Astrocyte of the cerebellum (primary cell): ENCODE measurements around the gene FAM131A.

ENCODE experiments used
- DNase-seq: peaks from one replicate; pipeline ENCODE4 v3.0.0-alpha.2; 2011; ENCODE audit warnings: low read depth
- H3K4me3 ChIP-seq: 2 replicates; pipeline ENCODE4 v1.5.1; 2011; ENCODE audit warnings: mild to moderate bottlenecking, low read depth, low read length, moderate library complexity
- in situ Hi-C: cut with HindIII; loops from 2 replicates; pipeline ENCODE4 v1.10.0; 2017; ENCODE audit warnings: low sequenced_read_pairs
- TF ChIP-seq, protein P1 (sequence below): IDR thresholded peaks from 2 replicates; pipeline ENCODE4 v1.5.1; 2012; ENCODE audit warnings: low read length, low read depth, moderate library complexity, mild to moderate bottlenecking; ENCODE audit errors: missing control alignments

Gene FAM131A

DNA sequence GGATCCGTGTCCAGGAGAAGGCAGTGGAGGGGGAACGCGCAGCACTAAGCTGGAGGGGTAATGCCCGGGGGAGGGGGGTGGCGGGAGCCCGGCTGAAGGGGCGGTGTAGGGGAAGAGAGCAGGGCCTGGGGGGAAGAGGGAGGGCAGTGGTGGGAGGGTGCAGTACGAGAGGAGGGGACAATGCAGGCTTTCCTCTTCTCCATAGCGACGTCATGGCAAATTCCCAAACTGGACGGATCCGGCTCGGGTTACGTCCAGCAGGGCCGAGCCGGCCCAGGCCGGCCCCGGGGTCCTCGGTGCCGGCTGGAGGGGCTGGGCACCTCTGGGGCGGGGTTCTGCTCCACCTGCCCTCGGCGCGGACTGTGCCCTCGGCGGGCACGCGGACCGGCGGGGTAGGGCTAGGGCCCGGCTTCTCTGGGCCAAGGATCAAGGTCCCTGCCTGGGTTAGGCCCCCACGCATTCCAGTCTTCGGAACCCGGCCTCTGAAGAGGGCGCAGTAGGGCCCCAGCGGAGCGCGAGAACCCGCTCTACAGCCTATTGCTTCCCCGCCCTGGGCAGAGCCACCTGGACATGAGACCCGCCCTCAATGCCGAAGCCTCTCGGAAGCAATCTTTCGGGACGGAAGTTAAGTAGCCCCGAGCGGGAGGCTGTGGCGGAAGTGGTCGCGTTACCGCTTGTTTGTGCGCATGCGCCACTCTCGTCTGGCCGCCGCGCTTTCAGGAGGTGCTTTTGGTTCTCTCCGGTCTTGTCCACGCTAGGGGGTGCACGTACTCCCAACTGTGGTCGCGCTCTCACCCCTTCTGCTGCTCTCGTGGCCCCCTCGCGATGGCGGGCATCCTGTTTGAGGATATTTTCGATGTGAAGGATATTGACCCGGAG, 25.5 kb downstream of the FAM131A start:
- peak; percentile 95 for DNase-seq
- in situ Hi-C loops = no loop called here
- TF ChIP-seq, protein P1, sequence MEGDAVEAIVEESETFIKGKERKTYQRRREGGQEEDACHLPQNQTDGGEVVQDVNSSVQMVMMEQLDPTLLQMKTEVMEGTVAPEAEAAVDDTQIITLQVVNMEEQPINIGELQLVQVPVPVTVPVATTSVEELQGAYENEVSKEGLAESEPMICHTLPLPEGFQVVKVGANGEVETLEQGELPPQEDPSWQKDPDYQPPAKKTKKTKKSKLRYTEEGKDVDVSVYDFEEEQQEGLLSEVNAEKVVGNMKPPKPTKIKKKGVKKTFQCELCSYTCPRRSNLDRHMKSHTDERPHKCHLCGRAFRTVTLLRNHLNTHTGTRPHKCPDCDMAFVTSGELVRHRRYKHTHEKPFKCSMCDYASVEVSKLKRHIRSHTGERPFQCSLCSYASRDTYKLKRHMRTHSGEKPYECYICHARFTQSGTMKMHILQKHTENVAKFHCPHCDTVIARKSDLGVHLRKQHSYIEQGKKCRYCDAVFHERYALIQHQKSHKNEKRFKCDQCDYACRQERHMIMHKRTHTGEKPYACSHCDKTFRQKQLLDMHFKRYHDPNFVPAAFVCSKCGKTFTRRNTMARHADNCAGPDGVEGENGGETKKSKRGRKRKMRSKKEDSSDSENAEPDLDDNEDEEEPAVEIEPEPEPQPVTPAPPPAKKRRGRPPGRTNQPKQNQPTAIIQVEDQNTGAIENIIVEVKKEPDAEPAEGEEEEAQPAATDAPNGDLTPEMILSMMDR = peak; percentile 56
- peak overlapping the region; percentile 76 for H3K4me3 ChIP-seq

- in situ Hi-C loops = loop anchor here (5.0 kb wide), 1 partner anchor 99 kb away; no protein-coding TSS in a partner anchor
- no peak overlapping the region for H3K4me3 ChIP-seq
- DNase-seq = no peak
- TF ChIP-seq, protein P1 = no peak
Observed at GRCh38 chr3:184366619-184367289, 29.4 kb downstream of the FAM131A start.

DNA sequence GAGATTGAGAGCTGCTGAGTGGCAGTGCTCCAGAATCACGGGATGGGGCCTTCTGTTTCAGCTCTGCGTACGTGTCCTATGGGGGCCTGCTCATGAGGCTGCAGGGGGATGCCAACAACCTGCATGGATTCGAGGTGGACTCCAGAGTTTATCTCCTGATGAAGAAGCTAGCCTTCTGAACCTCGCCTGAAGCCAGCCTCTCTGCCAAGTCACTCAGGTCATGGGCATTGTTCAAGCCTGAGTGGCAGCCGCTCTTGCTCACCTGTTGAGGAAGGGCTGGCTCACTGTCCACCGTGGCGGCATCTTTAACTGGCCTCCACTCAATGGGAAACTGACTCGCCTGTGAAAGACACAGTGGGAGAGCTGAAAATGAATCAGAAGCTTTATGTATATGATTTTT, 30.7 kb downstream of the FAM131A start:
- no peak for DNase-seq
- in situ Hi-C loops = loop anchor here (5.0 kb wide), 1 partner anchor 101 kb away; no protein-coding TSS in a partner anchor
- TF ChIP-seq, protein P1 = no peak
- no peak overlapping the region for H3K4me3 ChIP-seq

GRCh38 chr3:184368586-184369183, 31.3 kb downstream of the FAM131A start:
- in situ Hi-C loops = loop anchor here (5.0 kb wide), 1 partner anchor 101 kb away; no protein-coding TSS in a partner anchor
- peak; percentile 85 for DNase-seq
- H3K4me3 ChIP-seq = no peak overlapping the region
- TF ChIP-seq, protein P1 = no peak

- peak; percentile 79 for DNase-seq
- in situ Hi-C loops = no loop called here
- no peak overlapping the region for H3K4me3 ChIP-seq
- TF ChIP-seq, protein P1 = peak; percentile 95
Observed at GRCh38 chr3:184371570-184372018, 34.2 kb downstream of the FAM131A start.

DNA sequence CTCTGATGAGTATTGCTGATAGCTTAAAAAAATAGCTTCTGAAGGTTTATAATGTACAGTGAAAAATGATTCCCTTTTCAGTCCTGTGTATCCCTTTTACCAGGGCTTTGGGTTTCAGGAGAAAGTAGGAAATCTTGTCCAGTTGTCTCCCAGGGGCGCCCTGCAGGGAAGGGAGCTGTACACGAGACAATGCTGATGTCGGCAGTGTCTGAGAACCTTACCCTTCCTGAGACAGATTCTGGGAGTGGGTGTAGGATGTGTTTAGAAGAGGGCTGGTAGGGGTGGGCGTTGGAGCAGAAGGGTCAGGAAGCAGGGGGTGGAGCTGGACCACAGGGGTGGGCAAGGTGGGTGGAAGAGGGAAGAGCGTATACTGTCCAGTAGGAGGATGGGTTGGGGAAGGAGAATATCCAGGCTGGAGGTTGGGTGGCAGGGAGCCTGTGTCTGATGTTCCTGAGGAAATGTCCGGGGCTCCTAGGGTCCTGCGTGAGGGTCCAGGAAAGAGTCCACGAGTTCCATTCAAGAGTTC, 35.0 kb downstream of the FAM131A start:
- H3K4me3 ChIP-seq = no peak overlapping the region
- in situ Hi-C loops = no loop called here
- no peak for DNase-seq
- TF ChIP-seq, protein P1 = no peak
